Activated T-cell treated with anti-CD3 and anti-CD28 coated beads, Interleukin-2, amount 50 U/mL, for 72 hours (primary cell): ENCODE results near the gene IL11RA. TPM values are rescaled to one million over a fixed set of nuclear protein-coding genes. Genes with fewer than 3 reads are reported as not detected.
A peak's percentile ranks its signal among the peaks of the same experiment; 100 is the strongest.

Experiments
- ATAC-seq, 2 donors: fragments of 150-1000 bp; cut with Tn5 transposase; replicated peaks in 1 of 2; 2 replicates each; pipeline ENCODE4 v1.10.0; 2021; ENCODE audit warnings: moderate library complexity in 2 of 2, mild to moderate bottlenecking in 1 of 2
- DNase-seq, 2 donors: peaks; one replicate each; pipeline ENCODE4 v3.0.0; 2021 to 2022; ENCODE audit warnings: mixed read lengths in 1 of 2
- H3K27ac Mint-ChIP-seq: one replicate; pipeline ENCODE4 v1.8.0; 2022; ENCODE audit warnings: mild to moderate bottlenecking, moderate library complexity, mixed read lengths
- H3K27me3 Mint-ChIP-seq: one replicate; pipeline ENCODE4 v1.8.0; 2022; ENCODE audit warnings: low read depth, mixed read lengths
- H3K36me3 Mint-ChIP-seq, 2 donors: one replicate each; pipeline ENCODE4 v1.8.0; 2022; ENCODE audit warnings: mixed read lengths in 2 of 2, mild to moderate bottlenecking in 1 of 2; ENCODE audit not compliant: insufficient read depth in 2 of 2
- H3K4me1 Mint-ChIP-seq: one replicate; pipeline ENCODE4 v1.8.0; 2022; ENCODE audit warnings: low read depth, mixed read lengths
- H3K4me3 Mint-ChIP-seq, 2 donors: one replicate each; pipeline ENCODE4 v1.8.0; 2022; ENCODE audit warnings: mild to moderate bottlenecking in 2 of 2, mixed read lengths in 2 of 2, moderate library complexity in 2 of 2
- H3K9me3 Mint-ChIP-seq, 2 donors: one replicate each; pipeline ENCODE4 v1.8.0; 2022; ENCODE audit warnings: mixed read lengths in 2 of 2
- total RNA-seq, 2 donors: library from RNA; stranded (reverse); gene quantifications; one replicate each; pipeline ENCODE4 v1.2.3, GENCODE V29; 2022

The IL11RA gene
- total RNA-seq, 2 donors from 2014 or later = 55.2 to 55.8 TPM

DNA sequence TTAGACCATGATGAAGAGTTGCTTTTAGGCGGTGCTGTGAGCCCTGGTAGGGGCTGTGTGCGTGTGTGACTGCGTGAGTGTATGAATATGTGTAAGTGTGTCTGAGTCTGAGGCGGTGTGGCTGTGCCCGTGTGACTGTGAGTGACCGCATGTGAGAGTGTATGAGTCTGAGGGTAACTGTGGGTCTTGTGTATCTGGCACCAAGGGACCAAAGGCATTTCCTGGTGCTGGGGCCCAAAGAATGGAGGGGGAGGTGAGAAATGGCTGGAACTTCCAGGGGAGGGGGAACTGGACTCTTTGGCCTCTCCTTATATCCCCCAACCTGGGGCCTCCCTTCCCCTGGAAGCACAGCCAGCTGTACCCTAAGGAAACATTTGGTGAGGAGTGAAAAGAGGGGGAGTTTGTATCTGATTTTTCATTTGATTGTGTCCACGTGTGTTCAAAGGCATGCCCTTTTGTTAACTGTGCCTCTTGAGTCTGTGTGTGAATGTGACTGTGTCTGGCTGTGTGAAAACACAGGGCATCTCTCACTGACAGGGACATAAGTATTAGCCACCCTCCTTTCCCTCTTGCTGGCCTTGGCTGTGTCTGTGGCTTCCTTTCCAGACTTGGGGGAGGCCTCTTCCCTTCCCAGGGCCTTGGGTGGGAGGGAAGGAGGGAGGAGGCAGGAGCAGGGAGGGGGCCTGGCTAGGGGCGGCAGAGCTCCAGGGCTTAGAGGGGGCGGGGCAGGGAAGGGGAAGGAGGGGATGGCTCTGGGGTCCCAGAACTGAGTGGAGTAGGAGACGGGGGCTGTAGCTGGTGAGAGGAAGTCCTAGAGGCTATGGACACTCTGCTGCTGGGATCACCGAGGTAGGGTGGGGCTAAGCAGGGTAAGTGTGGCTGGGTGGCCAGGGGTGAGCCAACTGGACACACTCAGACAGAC is 1.4 kb downstream of the IL11RA start:
- no peak overlapping the region for H3K4me3 Mint-ChIP-seq
- H3K4me1 Mint-ChIP-seq = peaks cover 19% of the 10 kb centered on the region
- H3K27ac Mint-ChIP-seq = no peak overlapping the region
- no peaks in the 10 kb centered on the region for H3K9me3 Mint-ChIP-seq
- ATAC-seq = no peak
- no peak for DNase-seq
- no peaks in the 10 kb centered on the region for H3K27me3 Mint-ChIP-seq
- peaks cover 2 to 7% of the 10 kb centered on the region in 2 donors for H3K36me3 Mint-ChIP-seq

DNA sequence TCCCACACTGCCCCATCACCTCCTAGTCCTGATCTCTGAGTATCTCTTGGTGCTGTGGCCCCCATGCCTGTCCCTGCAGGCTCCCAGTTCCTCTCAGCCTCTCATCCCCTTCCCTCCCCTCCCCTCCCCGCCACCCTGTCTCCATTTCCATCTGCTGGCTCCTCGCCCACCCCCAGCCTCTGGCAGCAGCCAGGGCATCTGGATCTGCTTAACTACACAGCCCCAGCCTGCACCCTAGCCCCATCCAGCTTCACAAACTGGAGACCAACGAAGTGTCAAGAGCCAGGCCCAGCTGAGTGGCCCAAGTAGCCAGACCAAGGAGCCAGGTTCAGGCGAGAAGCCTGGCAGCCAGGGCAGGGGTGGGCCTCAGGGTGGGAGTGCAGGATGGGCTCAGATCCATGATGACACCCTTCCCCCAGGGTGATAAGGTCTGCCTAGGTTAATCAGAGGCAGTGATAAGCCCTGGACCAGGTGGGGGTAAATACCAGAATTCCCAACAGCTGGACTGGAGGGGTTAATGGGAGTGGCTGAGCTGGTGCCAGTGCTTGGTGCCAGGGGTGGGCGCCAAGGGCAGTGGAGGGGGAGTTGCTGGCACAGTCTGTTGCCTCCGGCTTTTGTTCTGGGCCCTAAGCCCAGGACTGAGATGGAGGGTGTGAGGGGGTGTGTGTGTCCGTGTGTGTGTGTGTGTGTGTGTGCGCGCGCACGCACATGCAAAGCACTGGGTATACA is 2.5 kb downstream of the IL11RA start:
- Mint-ChIP-seq H3K36me3 (peaks cover 0 to 1% of the 10 kb centered on the region in 2 donors), H3K27ac (no peak overlapping the region), H3K9me3 (no peaks in the 10 kb centered on the region), H3K27me3 (no peaks in the 10 kb centered on the region), H3K4me1 (peaks cover 26% of the 10 kb centered on the region), H3K4me3 (no peak overlapping the region)
- DNase-seq (no peak), ATAC-seq (no peak)

DNA sequence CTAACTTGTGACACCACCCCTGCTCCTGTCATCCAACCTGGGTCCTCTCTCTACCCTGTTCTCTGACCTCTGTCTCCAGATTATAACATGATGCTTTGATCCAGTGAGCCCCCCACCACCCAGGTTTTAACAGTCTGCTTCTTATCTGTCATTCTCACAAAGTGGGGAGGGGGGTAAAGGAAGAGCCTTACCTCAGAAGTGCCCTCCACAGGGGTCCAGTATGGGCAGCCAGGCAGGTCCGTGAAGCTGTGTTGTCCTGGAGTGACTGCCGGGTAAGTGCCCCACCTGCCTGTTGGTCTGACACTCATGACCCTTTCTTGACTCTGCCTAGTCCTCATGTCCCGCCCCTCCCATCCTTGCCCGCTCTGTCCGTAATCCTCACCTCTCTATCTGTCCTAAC is 3.4 kb downstream of the IL11RA start:
- no peak for DNase-seq
- Mint-ChIP-seq H3K36me3 (no peaks in the 10 kb centered on the region), H3K27me3 (no peaks in the 10 kb centered on the region), H3K4me1 (peaks cover 28% of the 10 kb centered on the region), H3K27ac (no peak overlapping the region), H3K4me3 (no peak overlapping the region), H3K9me3 (no peaks in the 10 kb centered on the region)
- ATAC-seq = no peak

DNA sequence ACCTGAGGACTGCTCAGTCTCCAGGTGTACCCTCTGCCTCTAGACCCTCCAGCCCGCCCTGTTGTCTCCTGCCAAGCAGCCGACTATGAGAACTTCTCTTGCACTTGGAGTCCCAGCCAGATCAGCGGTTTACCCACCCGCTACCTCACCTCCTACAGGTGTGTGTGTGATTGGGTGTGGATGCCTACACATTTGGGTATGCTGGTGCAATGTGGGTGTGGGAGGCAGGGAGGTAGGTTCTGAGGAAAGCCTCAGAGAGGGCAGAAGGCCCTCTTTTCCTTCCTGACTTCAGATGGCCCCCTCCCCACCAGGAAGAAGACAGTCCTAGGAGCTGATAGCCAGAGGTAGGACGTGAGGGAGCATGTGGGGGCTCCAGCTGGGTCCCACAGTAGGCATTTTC is 5.0 kb downstream of the IL11RA start:
- Mint-ChIP-seq H3K4me1 (peaks cover 24% of the 10 kb centered on the region), H3K4me3 (no peak overlapping the region), H3K9me3 (no peaks in the 10 kb centered on the region), H3K27ac (no peak overlapping the region), H3K27me3 (no peaks in the 10 kb centered on the region), H3K36me3 (no peaks in the 10 kb centered on the region)
- DNase-seq (no peak), ATAC-seq (no peak)

DNA sequence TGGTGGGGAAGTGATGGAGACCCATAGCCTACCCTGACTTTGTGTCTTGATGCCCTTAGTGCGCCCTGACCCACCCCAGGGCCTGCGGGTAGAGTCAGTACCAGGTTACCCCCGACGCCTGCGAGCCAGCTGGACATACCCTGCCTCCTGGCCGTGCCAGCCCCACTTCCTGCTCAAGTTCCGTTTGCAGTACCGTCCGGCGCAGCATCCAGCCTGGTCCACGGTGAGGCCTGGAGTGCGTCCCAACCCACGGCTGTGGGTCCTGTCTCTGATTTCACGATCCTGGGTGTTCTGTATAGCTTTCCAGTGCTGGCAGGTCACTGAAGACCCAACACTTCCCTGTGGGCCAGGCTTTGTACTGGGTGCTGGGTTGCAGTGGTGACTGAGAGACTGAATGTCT is 6.5 kb downstream of the IL11RA start:
- no peak for ATAC-seq
- Mint-ChIP-seq H3K36me3 (no peaks in the 10 kb centered on the region), H3K4me1 (peaks cover 23% of the 10 kb centered on the region), H3K27ac (no peak overlapping the region), H3K27me3 (no peaks in the 10 kb centered on the region), H3K9me3 (no peaks in the 10 kb centered on the region), H3K4me3 (no peak overlapping the region)
- DNase-seq = no peak

DNA sequence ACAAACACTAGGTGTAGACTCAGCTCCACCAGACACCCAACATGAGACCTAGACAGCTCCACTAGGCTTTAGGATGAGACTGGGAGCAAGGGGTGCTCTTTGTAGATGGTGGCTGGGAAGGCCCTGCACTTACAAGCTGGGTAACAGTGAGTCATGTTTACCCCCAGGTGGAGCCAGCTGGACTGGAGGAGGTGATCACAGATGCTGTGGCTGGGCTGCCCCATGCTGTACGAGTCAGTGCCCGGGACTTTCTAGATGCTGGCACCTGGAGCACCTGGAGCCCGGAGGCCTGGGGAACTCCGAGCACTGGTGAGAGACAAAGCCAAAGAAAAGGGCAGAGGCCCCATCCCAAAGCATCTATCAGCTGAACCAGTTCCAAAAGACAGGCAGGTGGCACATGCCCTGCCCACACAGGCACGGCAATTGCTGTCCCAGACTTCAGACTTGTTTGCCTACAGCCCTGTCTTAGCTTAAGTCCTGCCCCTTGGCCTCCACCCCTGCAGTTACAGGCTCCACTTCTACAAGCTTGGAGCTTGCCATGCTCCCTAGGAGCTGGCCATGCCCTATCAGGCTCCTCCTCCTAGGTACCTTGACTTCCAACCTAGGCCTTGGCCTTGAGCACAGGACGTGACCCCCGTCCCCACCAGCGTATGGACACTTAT is 7.7 kb downstream of the IL11RA start:
- H3K4me3 Mint-ChIP-seq = no peak overlapping the region
- H3K36me3 Mint-ChIP-seq = no peaks in the 10 kb centered on the region
- ATAC-seq (no peak), DNase-seq (no peak)
- H3K9me3 Mint-ChIP-seq = no peaks in the 10 kb centered on the region
- no peaks in the 10 kb centered on the region for H3K27me3 Mint-ChIP-seq
- peaks cover 36% of the 10 kb centered on the region for H3K4me1 Mint-ChIP-seq
- no peak overlapping the region for H3K27ac Mint-ChIP-seq

DNA sequence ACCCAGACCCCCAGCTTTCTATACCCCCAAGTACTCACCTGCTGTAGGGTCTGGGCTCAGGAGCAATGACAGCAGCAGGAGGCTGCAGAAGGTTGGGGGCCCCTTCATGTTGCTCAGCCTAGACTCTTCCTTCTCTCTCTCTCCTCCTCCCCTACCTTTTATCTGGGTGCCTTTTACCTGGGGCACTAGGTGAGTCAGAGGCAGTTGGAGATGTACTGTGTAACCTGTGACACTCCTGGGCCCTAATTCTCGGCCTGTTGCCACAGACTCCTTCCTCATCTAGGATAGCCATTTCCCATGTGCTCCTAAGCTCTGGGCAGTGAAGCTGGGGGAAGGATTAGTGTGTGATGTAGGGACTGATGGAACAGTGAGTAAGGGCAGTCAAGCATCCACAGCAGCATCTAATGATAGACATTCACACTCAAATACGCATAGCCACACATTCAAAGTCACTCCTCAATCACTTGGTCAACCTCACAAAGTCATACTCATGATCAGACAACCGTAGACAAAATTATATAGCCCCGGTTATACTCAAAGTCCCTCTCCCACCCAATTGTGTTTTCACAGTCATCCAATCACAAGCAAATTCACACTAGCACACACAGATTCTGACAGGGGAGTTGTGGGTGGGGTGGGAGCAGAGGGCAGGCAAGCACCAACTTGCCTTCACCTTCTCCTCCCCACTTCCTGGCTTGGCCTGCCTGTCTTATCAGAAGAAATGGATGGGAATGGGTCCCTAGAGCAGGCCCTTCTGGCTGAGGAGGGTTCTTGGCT is 10.7 kb downstream of the IL11RA start, which contains the start of gene CCL27:
Gene CCL27 (minus strand): TSS at position 132 of the 777 bp plus-strand sequence. CDS start 24 bp downstream, at position 108.
- no peak for ATAC-seq
- Mint-ChIP-seq H3K36me3 (no peaks in the 10 kb centered on the region), H3K4me1 (peaks cover 46% of the 10 kb centered on the region), H3K27me3 (no peaks in the 10 kb centered on the region), H3K9me3 (no peaks in the 10 kb centered on the region), H3K27ac (no peak within 1 kb of the TSS), H3K4me3 (peak within 1 kb of the TSS in 1 of 2 donors; percentile 19)
- DNase-seq = no peak

DNA sequence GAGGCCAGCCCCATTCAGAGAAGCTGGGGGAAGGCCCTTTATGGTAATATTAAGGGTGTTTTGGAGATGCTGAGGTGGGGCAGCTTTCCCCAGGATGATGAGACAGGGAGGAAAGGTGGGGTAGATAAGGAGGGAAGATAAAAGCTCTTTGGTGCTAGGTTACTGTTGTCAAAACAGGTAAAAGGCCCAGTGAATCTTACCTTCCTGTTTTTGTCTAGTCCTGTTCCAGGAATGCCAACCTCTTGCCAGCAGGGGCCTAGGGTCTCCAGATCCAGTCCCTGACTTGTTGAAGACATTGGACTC is 11.3 kb downstream of the IL11RA start:
- Mint-ChIP-seq H3K36me3 (no peaks in the 10 kb centered on the region), H3K4me1 (peaks cover 46% of the 10 kb centered on the region), H3K27ac (no peak overlapping the region), H3K9me3 (no peaks in the 10 kb centered on the region), H3K4me3 (no peak overlapping the region), H3K27me3 (no peaks in the 10 kb centered on the region)
- DNase-seq (no peak), ATAC-seq (no peak)

DNA sequence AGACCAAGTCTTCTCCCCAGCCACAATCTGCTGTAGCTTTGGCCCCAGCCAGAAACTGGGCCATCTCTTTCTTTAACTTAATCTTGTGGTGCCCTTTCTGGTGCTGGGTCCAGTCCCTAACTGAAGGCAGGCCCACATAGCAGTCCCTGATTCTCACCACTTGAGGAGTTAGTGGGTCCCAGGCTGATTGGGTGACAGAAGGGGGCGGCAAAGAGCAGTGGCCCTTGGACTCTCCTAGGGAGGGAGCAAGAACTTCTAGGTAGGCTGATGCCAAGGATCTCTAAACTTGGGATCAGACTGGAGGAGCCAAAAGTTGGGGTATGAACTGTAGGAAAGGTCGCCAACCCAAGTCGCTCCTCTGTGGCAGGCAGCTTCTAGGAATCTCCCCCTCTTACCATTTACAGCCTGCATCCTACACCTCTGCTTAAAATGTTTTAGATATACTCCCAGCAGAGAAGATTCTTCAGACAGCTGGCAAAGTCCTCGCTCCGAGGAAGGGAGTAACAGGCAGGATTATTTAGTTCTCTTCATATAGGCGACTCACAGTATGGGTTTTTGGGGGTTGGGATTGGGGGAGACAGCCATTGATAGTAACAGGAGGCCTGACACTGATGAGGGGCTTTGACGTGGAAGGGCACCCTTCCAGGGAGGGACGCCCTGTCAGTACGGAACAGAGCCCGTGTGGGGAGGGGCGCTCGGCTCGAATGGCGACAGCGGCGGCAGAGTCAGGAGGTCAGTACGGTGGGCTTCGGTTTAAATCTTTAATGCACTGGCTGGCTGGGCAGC is 12.5 kb downstream of the IL11RA start:
- ATAC-seq (peak; percentile 60 to 67), DNase-seq (peak; percentile 82 to 86)
- Mint-ChIP-seq H3K9me3 (peaks cover 3 to 4% of the 10 kb centered on the region in 2 donors), H3K4me1 (peaks cover 40% of the 10 kb centered on the region), H3K36me3 (peaks cover 5 to 6% of the 10 kb centered on the region in 2 donors), H3K27ac (peak overlapping the region; percentile 74), H3K27me3 (no peaks in the 10 kb centered on the region), H3K4me3 (peak overlapping the region; percentile 92)

DNA sequence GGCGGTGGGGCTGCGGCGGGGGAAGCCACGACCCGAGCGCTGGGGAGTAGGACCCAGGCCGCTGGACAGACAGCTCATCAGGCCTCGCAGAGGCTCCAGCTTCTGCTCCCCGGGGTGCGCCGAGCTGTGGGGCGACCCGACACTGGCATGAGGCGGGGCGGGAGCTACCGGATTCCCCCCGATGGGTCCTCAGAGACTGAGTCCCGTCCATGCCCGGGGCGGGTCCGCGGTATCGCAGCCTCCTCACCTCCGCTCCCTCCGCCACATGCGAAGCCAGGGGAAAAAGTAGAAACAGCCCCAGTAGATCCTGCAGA is 13.0 kb downstream of the IL11RA start:
- no peaks in the 10 kb centered on the region for H3K27me3 Mint-ChIP-seq
- H3K27ac Mint-ChIP-seq = peak overlapping the region; percentile 74
- H3K36me3 Mint-ChIP-seq = peaks cover 5 to 6% of the 10 kb centered on the region in 2 donors
- no peak for DNase-seq
- ATAC-seq = peak; percentile 26 to 31
- peak overlapping the region; percentile 92 for H3K4me3 Mint-ChIP-seq
- H3K9me3 Mint-ChIP-seq = peaks cover 3 to 6% of the 10 kb centered on the region in 2 donors
- H3K4me1 Mint-ChIP-seq = peaks cover 37% of the 10 kb centered on the region

DNA sequence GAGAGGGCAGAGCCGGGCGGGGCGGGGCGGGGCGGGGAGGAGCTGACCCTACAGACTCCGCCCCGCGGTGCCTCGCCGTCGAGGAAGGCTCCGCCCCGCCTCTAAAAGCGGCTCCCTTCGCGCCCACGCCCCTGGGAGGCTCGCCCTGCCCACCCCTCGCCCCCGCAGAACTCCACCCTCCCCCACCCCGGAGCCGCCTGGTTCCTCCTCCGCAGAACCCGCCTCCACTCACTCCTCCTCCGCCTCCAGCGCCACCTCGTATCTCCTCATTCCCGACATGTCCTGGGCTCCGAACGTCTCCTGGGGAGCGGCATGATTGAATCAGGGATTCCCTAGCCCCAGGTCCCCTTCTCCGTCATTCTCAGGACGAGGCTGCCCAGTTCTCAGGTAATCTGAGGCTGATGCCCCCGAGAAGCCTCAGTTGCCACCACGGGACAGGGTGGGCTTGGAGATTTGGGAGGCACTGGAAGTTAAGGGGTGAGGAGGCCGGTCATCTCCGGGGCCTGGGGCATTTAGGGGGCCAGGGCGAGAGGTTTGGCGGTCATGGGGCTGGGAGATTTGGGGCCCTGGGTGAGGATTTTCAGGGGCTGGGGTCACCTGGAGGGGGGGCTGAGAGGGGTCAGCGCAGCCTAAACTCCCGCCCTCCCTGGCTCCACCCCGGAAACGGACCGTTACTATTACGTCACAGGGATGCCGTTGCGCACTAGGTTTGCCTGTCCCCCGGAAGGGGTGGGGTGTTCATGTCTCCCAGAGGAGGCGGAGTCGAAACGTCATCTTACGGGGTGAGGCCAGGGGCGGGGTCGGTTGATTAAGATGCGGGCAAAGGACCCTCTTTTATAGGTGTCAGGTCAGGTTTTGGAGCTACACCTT is 13.6 kb downstream of the IL11RA start:
- DNase-seq (peak; percentile 85 to 92), ATAC-seq (peak; percentile 83 to 84)
- H3K9me3 Mint-ChIP-seq = peaks cover 3 to 8% of the 10 kb centered on the region in 2 donors
- peaks cover 37% of the 10 kb centered on the region for H3K4me1 Mint-ChIP-seq
- peaks cover 5 to 6% of the 10 kb centered on the region in 2 donors for H3K36me3 Mint-ChIP-seq
- H3K27ac Mint-ChIP-seq = peak overlapping the region; percentile 66
- H3K27me3 Mint-ChIP-seq = no peaks in the 10 kb centered on the region
- H3K4me3 Mint-ChIP-seq = peak overlapping the region; percentile 92
